GM12878 (cell line): ENCODE data around the gene GOLIM4. TPM values are rescaled to one million over a fixed set of nuclear protein-coding genes. Genes with fewer than 3 reads are reported as not detected.
A peak's percentile ranks its signal among the peaks of the same experiment; 100 is the strongest.

Experiments
- ATAC-seq: fragments of 200-7000 bp; cut with Tn5 transposase; 3 replicates; pipeline ENCODE4 v1.9.1; 2020; ENCODE audit warnings: mild to moderate bottlenecking, moderate library complexity
- BruUV-seq: library from RNA; stranded (reverse); fragments of 400-500 nt; replicated peaks from 2 replicates; lab custom pipeline; 2021; lab: Mats Ljungman, UMichigan
- CTCF ChIA-PET: fragments of 300-600 bp; sonication (Branson Sonifier 250); formaldehyde crosslinking; extraction: SDS; loops from one replicate; lab custom pipeline; 2021; ENCODE audit warnings: inconsistent platforms; lab: Yijun Ruan, JAX
- POLR2A ChIA-PET: fragments of 350-600 bp; formaldehyde crosslinking; extraction: SDS; loops from one replicate; lab custom pipeline; 2021; ENCODE audit warnings: inconsistent platforms; lab: Charles Lee
- RAD21 ChIA-PET: fragments of 300-600 bp; sonication (Branson Sonifier 250); formaldehyde crosslinking; loops from one replicate; lab custom pipeline; 2023; ENCODE audit warnings: antibody characterized with exemption; ENCODE audit not compliant: unreplicated experiment; lab: Charles Lee
- SMC1A ChIA-PET: fragments of 300-600 bp; sonication (Branson Sonifier 250); formaldehyde crosslinking; loops from one replicate; lab custom pipeline; 2023; ENCODE audit not compliant: unreplicated experiment, uncharacterized antibody; lab: Charles Lee
- DNase-seq: peaks from one replicate; pipeline ENCODE4 v3.0.0-alpha.2; 2011; ENCODE audit warnings: low read depth, low spot score
- FAIRE-seq: peaks from 3 replicates; lab custom pipeline; 2011; peaks lifted over from hg19 to GRCh38; lab: Jason Lieb, UNC
- H2AFZ ChIP-seq: 2 replicates; pipeline ENCODE4 v1.6.0; 2011; ENCODE audit warnings: low read depth, low read length, control low read depth; ENCODE audit not compliant: control insufficient read depth
- H3K27ac ChIP-seq: 2 replicates; pipeline ENCODE4 v1.5.1; 2011; ENCODE audit warnings: control low read depth; ENCODE audit not compliant: control insufficient read depth, insufficient read depth
- H3K27me3 ChIP-seq, 2 experiments: replicated peaks in 1 of 2; 2 replicates each; pipeline versions ENCODE4 v1.6.0 to v1.6.1; 2011; ENCODE audit warnings: low read length in 1 of 2; ENCODE audit not compliant: control insufficient read depth in 2 of 2, insufficient read depth in 2 of 2
- H3K36me3 ChIP-seq, 2 experiments: 2 replicates each; pipeline ENCODE4 v1.5.1; 2011; ENCODE audit warnings: low read length in 1 of 2; ENCODE audit not compliant: control insufficient read depth in 2 of 2, insufficient read depth in 2 of 2
- H3K4me1 ChIP-seq: 2 replicates; pipeline ENCODE4 v1.6.1; 2011; ENCODE audit warnings: mild to moderate bottlenecking, low read length, moderate library complexity, mixed read lengths; ENCODE audit not compliant: control insufficient read depth, insufficient read depth
- H3K4me2 ChIP-seq: 2 replicates; pipeline ENCODE4 v1.6.0; 2011; ENCODE audit warnings: control low read depth; ENCODE audit not compliant: control insufficient read depth, insufficient read depth
- H3K4me3 ChIP-seq: fragments of 200-600 bp; sonication (generic); 2 replicates; pipeline ENCODE4 v1.5.1; 2016
- H3K79me2 ChIP-seq: 2 replicates; pipeline ENCODE4 v1.6.0; 2011; ENCODE audit warnings: low read length; ENCODE audit not compliant: control insufficient read depth, insufficient read depth
- H3K9ac ChIP-seq: 2 replicates; pipeline ENCODE4 v1.8.0; 2011; ENCODE audit warnings: low read length, control low read depth, mixed read lengths; ENCODE audit not compliant: control insufficient read depth, insufficient read depth
- H3K9me3 ChIP-seq: replicated peaks from 3 replicates; pipeline ENCODE4 v1.5.1; 2011; ENCODE audit warnings: mild to moderate bottlenecking, low read length; ENCODE audit not compliant: control insufficient read depth, insufficient read depth
- H4K20me1 ChIP-seq: 2 replicates; pipeline ENCODE4 v1.6.0; 2011; ENCODE audit not compliant: control insufficient read depth, insufficient read depth
- CEBPB ChIP-seq, 2 experiments: fragments of 150-350 bp in 1 of 2; IDR thresholded peaks; 2 replicates each; pipeline ENCODE4 v1.6.1; 2012 to 2014; ENCODE audit warnings: low read depth in 2 of 2, low read length in 2 of 2, borderline replicate concordance in 1 of 2, inconsistent platforms in 1 of 2
- DPF2 ChIP-seq: fragments of 450-650 bp; IDR thresholded peaks from 2 replicates; pipeline ENCODE4 v1.6.1; 2017; ENCODE audit warnings: mild to moderate bottlenecking
- GATAD2B ChIP-seq: fragments of 450-650 bp; conservative IDR thresholded peaks from 2 replicates; pipeline ENCODE4 v1.6.1; 2017; ENCODE audit warnings: low read depth, mild to moderate bottlenecking, moderate library complexity
- HDAC2 ChIP-seq: fragments of 200-600 bp; sonication (generic); IDR thresholded peaks from 2 replicates; pipeline ENCODE4 v1.6.1; 2017
- JUNB ChIP-seq: IDR thresholded peaks from 2 replicates; pipeline ENCODE4 v1.6.1; 2016; ENCODE audit warnings: antibody characterized with exemption, mild to moderate bottlenecking
- JUND ChIP-seq: IDR thresholded peaks from 2 replicates; pipeline ENCODE4 v1.6.1; 2012; ENCODE audit warnings: low read depth, mild to moderate bottlenecking, low read length, improper control_type of control experiment, moderate library complexity
- MTA2 ChIP-seq: fragments of 450-650 bp; IDR thresholded peaks from 2 replicates; pipeline ENCODE4 v1.6.1; 2016; ENCODE audit warnings: low read depth, mild to moderate bottlenecking, moderate library complexity
- MYB ChIP-seq: fragments of 150-350 bp; IDR thresholded peaks from 2 replicates; pipeline ENCODE4 v1.6.1; 2014; ENCODE audit warnings: mild to moderate bottlenecking, low read depth, low read length, borderline replicate concordance
- MYC ChIP-seq: IDR thresholded peaks from 2 replicates; pipeline ENCODE4 v1.6.1; 2011; ENCODE audit warnings: mild to moderate bottlenecking, low read length, moderate library complexity, inconsistent platforms; ENCODE audit not compliant: insufficient read depth, insufficient replicate concordance, insufficient read length, severe bottlenecking
- NBN ChIP-seq: fragments of 450-650 bp; IDR thresholded peaks from 2 replicates; pipeline ENCODE4 v1.6.1; 2016
- NFIC ChIP-seq: IDR thresholded peaks from 2 replicates; pipeline ENCODE4 v1.6.1; 2012; ENCODE audit warnings: low read depth, mild to moderate bottlenecking, inconsistent platforms, low read length, moderate library complexity
- NFXL1 ChIP-seq: fragments of 450-650 bp; IDR thresholded peaks from 2 replicates; pipeline ENCODE4 v1.6.1; 2017; ENCODE audit warnings: antibody characterized with exemption, mild to moderate bottlenecking, borderline replicate concordance
- POLR2AphosphoS2 ChIP-seq: IDR thresholded peaks from 2 replicates; pipeline ENCODE4 v1.6.1; 2011; ENCODE audit warnings: low read depth, mild to moderate bottlenecking, low read length, improper control_type of control experiment, moderate library complexity
- RELB ChIP-seq: fragments of 450-650 bp; IDR thresholded peaks from 2 replicates; pipeline ENCODE4 v1.6.1; 2017; ENCODE audit warnings: low read depth, mild to moderate bottlenecking, moderate library complexity
- RUNX3 ChIP-seq: IDR thresholded peaks from 2 replicates; pipeline ENCODE4 v1.6.1; 2012; ENCODE audit warnings: low read length, inconsistent platforms
- SMAD1 ChIP-seq: fragments of 450-650 bp; IDR thresholded peaks from 2 replicates; pipeline ENCODE4 v1.6.1; 2018; ENCODE audit warnings: mild to moderate bottlenecking, low read depth; ENCODE audit not compliant: partially characterized antibody
- TARDBP ChIP-seq: IDR thresholded peaks from 2 replicates; pipeline ENCODE4 v1.6.1; 2016; ENCODE audit warnings: borderline replicate concordance
- TBL1XR1 ChIP-seq: IDR thresholded peaks from 2 replicates; pipeline ENCODE4 v1.6.1; 2012; ENCODE audit warnings: low read depth, low read length, improper control_type of control experiment
- ZNF384 ChIP-seq: IDR thresholded peaks from 2 replicates; pipeline ENCODE4 v1.6.1; 2012; ENCODE audit warnings: low read depth, mild to moderate bottlenecking, low read length, improper control_type of control experiment, borderline replicate concordance
- ZNF687 ChIP-seq: fragments of 450-650 bp; IDR thresholded peaks from 2 replicates; pipeline ENCODE4 v1.6.1; 2017; ENCODE audit warnings: mild to moderate bottlenecking, moderate library complexity
- WGBS: methylation state at CpG from one replicate; pipeline ENCODE4 v1.1.6; 2016; ENCODE audit warnings: low lambda C conversion rate; ENCODE audit not compliant: insufficient replicate concordance, insufficient coverage; ENCODE audit errors: missing lambda C conversion rate; 5-methylcytosine and 5-hydroxymethylcytosine counted together
- in situ Hi-C: fragments of 300-500 bp; cut with MboI; formaldehyde crosslinking; loops from 9 replicates; pipeline ENCODE4 v1.14.3; 2018; ENCODE audit warnings: mixed read lengths
- intact Hi-C: fragments of 100-400 bp; cut with micrococcal nuclease; formaldehyde crosslinking; loops from one replicate; pipeline ENCODE4 v1.14.2; 2022; ENCODE audit not compliant: unreplicated experiment
- polyA plus RNA-seq, 11 experiments: library from polyadenylated mRNA; depleted of rRNA in 4 of 11; unstranded in 6 of 11; stranded (reverse) in 5 of 11; fragments of >200 nt; fragmentation: Nextera tagmentation in 4 of 11; fragmentation: Illumina TruSeq in 1 of 11; extraction: Ambion mirVana in 4 of 11; extraction: Trizol in 1 of 11; gene quantifications; 1 replicate in 1 of 11; 2 replicates in 10 of 11; pipeline versions ENCODE4 v1.2.1 to v1.2.3, GENCODE V29; 2011 to 2016; ENCODE audit warnings: inconsistent platforms in 2 of 11, missing spikeins in 2 of 11, low read depth in 1 of 11
- total RNA-seq, 4 experiments: library from RNA; depleted of rRNA in 3 of 4; stranded (reverse); fragments of >200 nt in 3 of 4; fragmentation: Illumina TruSeq in 1 of 4; extraction: Trizol in 1 of 4; gene quantifications; 2 replicates each; pipeline versions ENCODE4 v1.2.1 to v1.2.3, GENCODE V29; 2013 to 2021

GOLIM4 gene
- total and polyA plus RNA-seq, 10 of the 15 experiments (the other 5 are each of a cell fraction or from before 2014, with no cell fraction given), result 11.1 to 32.4 (median 19.3) TPM

GRCh38 chr3:168085491-168086119, 10.1 kb downstream of the GOLIM4 start:
- RAD21 ChIA-PET, result interaction anchor here (1.0 kb wide), 1 partner anchor 9 kb away, joined by 3 read pairs; no protein-coding TSS in a partner anchor
- POLR2A ChIA-PET, result no interaction called here
- no TSS peak for BruUV-seq
- Histone ChIP-seq H3K79me2 (peaks cover 76% of the 10 kb centered on the region), H3K27ac (no peak overlapping the region; the same call in 1 of the 2 replicates), H2AFZ (no peak overlapping the region; the same call in 1 of the 2 replicates), H3K4me3 (0 out of 2 replicates have a peak overlapping the region, but pooled peaks have one; percentile 11), H3K9me3 (no peaks in the 10 kb centered on the region; the same call in 2 of the 3 replicates), H3K4me1 (peaks cover 21% of the 10 kb centered on the region), H3K9ac (no peak overlapping the region), H4K20me1 (no peaks in the 10 kb centered on the region), H3K27me3 (no peaks in the 10 kb centered on the region), H3K36me3 (no peaks in the 10 kb centered on the region), H3K4me2 (peak overlapping the region; percentile 60; the same call in 1 of the 2 replicates)
- in situ Hi-C loops, result no loop called here
- peak; percentile 52 for DNase-seq
- peak; percentile 53 for ATAC-seq
- WGBS, result 26% methylated on average over 4 of the region's 4 CpGs
- FAIRE-seq, result no peak
- CTCF ChIA-PET, result interaction anchor here (0.8 to 3.4 kb wide), 8 partner anchors 10 to 80 kb away, joined by 3 to 31 read pairs (median 6); partner anchors contain the start of gene GOLIM4
- SMC1A ChIA-PET, result interaction anchor here (0.7 to 7.9 kb wide), 7 partner anchors 8 to 81 kb away, joined by 4 to 72 read pairs (median 7); no protein-coding TSS in a partner anchor
- intact Hi-C loops, result loop anchor here (1.0 kb wide), 1 partner anchor 11 kb away; no protein-coding TSS in a partner anchor
- no peak for TF ChIP-seq MYB
- no peak for TF ChIP-seq TARDBP
- TF ChIP-seq HDAC2, result no peak
- TF ChIP-seq POLR2AphosphoS2, result no peak
- no peak for TF ChIP-seq JUND
- TF ChIP-seq RUNX3, result peak; percentile 52
- TF ChIP-seq MTA2, result peak; percentile 48; the same call in 1 of the 2 replicates
- no peak for TF ChIP-seq CEBPB (IDR thresholded peaks at IDR 0.05; ENCODE audit: borderline replicate concordance in 1 of 2, low read depth in 2 of 2, low read length in 2 of 2)
- TF ChIP-seq ZNF384, result no peak
- no peak for TF ChIP-seq ZNF687
- TF ChIP-seq MYC, result no peak
- 0 out of 2 replicates have a peak, but pooled peaks have one; percentile 42 for TF ChIP-seq NFIC
- TF ChIP-seq NBN, result no peak
- TF ChIP-seq DPF2, result no peak
- no peak for TF ChIP-seq GATAD2B
- 0 out of 2 replicates have a peak, but pooled peaks have one; percentile 33 for TF ChIP-seq RELB
- TF ChIP-seq NFXL1, result no peak
- TF ChIP-seq TBL1XR1, result no peak
- peak; percentile 51 for TF ChIP-seq JUNB
- TF ChIP-seq SMAD1, result no peak
